GM21529 (cell line): ENCODE data around the gene TSHB.

Source experiments
- ATAC-seq: cut with Tn5 transposase; IDR thresholded peaks from one replicate; pipeline ENCODE4 v1.9.1; 2021; ENCODE audit not compliant: unreplicated experiment

The TSHB gene

DNA sequence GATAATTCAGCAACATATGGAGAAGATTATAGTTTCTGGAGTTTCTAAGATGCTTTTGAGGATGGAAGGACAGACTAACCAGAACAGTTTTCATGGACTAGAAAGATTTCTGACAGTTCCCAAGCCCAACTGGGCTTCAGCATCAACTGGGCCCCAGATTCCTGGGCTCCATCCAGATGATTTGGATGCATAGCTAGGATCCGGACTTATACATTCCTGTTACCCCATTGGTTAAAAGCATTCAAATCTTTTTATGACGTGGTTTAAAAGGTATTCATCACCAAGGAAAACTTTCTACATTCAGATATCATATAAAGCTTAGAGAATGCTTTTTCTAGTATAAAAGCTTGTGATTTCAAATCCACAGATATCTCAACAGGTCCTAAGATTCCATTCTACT, 29.7 kb downstream of the TSHB start:
- ATAC-seq = no peak

DNA sequence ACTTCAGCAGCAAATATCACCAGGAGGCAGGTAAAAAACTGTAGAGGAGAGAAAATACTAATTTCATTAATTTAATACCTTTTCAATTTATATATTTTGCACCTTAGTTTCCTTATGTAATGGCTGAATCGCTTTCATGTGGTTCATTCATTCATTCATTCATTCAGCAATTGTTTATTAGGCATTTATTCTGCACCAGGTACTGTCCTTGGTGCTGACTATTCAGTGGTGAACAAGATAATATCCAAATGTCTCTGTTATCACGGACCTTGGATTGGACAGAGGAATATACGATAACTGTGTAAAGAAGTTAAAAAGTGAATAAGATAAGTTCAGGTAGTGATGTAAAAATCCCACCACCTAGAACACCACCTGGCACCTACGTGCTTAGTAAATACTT, 30.9 kb downstream of the TSHB start:
- no peak for ATAC-seq

DNA sequence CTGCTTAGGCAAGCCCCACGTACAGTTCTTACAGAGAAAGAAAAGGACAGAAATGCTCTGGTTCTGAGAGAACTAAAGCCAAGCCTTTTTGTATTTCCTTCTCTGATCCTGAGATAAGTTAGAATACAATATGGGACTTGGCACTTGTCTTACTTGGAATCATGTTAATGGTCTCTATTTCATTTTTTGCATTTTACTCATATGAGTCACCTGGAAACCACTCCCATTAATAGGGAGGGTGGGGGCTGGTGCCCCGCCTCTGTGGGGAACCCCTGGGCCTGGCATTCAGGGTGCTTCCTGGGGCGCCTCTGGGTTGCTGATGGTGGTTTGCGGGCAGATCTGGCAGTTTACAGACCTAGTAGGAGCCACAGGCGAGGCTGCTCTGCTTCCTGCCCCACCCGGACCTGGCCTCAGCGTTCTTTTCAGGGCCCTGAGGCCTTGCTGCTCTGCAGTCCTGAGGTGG, 32.9 kb downstream of the TSHB start:
- peak; percentile 80 for ATAC-seq

DNA sequence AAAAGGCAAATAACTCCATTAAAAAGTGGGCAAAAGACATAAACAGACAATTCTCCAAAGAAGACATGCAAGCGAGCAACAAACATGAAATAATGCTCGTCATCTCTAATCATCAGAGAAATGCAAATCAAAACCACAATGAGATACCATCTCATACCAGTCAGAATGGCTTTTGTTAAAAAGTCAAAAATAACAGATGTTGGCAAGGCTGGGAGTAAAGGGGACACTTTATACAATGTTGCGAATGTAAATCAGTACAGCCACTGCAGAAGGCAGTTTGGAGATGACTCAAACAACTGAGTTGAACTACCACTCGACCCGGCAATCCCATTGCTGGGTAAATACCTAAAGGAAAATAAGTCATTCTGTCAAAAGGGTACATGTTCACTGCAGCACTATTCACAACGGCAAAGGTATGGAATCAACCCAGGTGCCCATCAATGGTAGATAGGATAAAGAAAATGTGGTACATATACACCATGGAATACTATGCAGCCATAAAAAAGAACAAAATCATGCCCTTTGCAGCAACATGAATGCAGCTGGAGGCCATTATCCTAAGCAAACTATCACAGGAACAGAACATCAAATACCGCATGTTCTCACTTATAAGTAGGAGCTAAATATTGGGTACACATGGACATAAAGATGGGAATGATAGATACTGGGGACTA, 33.7 kb downstream of the TSHB start:
- no peak for ATAC-seq

DNA sequence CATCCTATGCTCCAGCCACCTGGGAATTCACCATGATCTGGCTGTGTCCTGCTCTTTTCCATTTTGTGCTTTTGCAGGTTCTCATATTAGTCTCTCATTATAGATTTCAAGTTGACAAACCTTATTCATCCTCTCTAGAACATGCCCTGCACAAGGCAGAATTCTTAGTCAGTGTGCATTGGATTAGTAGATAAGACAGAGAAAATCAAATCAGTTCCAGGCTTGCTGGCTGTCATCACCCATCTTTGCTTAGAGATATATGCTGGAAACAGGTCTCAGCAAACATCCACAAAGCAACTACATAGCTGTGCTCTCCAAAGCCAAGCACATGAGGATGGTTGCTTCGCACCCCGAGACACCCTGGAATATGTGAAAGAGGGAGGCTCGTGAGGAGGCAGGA, 34.8 kb downstream of the TSHB start:
- no peak for ATAC-seq

DNA sequence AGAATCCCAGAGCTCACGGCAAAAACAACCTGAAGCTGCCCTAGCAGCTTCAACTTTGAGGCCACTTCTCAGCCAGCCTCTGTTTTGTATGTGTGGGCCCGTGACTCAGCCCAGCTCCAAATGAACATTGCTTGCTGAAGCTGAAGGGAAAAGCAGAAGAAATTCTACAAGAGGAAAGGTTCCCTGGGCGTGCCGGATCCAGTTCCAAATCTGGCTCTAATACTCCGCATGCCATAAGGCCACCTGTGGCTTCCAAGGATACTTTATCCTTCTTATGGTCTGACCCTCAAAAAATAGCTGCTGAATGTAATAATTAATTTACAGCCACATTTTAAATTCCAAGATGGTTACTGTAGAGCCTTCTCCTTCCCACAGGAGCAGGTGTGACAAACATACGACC, 35.4 kb downstream of the TSHB start:
- ATAC-seq = no peak

DNA sequence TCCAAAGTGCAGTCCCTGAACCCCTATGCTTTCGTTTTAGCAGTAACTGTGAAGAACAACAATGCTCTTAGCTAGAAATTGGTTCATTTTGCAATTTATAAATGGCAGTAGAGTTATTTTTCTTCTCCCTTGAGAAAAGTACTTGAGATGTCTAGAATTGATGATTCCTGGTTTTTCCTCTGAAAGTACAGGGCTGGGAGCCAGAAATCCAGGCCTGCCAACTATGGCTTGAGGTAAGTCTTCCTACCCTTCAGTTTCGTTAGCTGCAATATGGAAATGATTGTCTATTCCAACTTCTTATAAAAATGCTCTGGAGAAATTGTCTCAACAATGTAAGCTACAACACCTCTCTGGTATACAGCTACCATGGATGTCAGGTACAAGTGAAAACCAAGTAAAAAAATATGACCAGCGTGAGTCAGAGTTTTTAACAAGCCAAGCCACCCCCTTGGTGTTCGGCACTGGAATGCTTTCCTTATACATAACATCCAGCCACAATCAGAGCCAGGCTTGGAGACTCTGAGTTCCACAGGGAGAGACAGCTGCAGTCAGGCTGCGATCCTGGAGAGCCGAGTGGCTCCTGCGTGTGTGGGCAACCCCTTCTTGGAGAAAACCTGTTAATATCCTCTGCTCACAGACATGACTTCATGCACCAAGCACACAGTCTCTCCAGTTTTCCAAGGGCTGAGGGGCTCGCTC, 37.7 kb downstream of the TSHB start:
- no peak for ATAC-seq

DNA sequence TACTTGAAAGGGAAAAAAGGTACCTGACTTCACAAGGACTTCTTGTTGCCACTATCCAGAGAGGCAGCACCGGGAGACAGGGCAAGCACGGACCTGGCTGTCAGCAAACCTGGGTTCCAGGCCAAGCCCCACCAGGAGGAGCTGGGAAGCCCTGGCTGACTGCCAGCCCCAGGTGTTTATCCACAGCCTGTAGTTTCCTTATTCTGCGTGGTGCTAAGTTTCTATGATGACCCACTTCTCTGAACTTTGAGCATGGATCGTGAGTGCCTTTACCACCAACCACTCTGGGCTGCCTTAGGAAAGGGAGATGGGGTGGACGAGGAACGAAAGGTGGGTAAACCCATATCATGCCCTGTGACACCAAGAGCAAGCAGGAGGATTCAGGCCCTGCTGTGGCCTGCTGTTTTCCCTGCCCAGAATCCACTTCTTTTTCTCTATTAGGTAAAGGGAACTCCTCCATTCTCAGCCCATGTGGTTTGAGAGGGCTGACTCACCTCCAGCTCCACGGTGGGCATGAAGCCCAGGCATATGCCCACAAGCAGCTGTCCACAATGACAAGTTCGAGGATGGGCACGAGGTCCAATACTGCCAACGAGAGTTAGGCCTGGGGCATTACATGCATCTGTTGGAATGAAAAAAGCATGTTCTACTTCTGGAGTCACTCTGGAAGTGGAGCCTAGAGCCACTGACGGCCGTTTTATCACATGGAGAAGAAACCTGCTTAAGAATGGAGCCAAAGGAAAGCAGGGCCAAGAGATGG, 39.4 kb downstream of the TSHB start:
- no peak for ATAC-seq

DNA sequence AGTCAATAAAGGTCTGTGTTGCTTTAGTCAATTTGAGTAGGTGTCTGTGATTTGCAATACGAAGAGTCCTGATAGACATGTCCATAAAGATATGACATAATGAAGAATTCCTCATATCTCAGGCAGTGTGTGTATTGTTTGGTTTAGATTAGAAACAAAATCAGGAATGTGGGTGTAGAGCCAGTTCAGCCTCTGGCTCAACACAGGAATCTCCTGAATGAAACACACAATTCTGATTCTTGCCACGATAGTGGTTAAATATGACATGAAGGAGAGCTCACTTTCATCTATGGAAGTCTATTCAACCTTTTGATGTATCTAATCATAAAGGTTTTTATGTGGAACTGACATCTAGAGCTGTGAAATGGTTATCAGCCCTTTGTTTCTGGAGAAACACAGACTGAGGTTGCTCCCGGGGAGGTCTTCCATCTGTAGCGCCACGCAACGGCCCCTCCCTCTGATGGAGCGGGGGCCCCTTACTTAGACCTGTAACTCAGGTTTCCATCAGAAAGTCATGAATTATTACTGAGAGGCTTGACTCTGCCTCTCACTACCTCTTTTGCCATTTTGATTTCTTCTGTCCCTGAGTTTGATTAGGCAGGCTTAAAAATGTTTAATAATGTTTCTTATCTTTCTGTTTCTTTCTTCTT, 40.2 kb downstream of the TSHB start:
- no peak for ATAC-seq

DNA sequence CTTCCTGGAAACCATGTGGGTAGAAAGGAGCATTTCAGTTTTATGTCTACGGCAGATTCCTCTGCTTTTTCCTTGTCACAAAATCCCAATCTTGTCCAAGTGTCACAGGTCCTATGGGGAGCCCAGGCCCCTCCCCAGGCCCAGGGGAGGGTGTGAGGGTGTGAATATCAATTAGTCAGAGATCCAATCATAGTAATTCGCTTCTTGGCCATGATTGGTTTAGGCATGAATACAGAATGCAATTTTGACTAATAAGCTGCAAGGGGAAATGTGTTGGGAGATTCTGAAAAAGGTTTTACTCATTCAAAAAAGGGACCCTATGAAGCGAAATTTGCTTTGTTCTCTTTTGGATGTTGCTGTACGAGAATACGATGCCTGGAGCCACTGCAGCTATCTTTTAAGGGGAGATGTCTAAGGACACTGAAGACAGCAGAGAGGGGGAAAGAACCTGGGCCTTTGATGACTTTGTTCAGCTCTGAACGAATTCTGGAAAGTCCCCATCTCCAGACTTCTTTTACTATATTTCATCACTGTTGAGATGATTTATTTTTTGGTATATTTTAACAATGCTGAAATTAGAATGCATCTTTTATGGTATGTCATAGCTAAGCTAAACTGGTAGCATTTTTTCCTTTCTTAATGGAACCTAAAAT, 41.5 kb downstream of the TSHB start:
- no peak for ATAC-seq

DNA sequence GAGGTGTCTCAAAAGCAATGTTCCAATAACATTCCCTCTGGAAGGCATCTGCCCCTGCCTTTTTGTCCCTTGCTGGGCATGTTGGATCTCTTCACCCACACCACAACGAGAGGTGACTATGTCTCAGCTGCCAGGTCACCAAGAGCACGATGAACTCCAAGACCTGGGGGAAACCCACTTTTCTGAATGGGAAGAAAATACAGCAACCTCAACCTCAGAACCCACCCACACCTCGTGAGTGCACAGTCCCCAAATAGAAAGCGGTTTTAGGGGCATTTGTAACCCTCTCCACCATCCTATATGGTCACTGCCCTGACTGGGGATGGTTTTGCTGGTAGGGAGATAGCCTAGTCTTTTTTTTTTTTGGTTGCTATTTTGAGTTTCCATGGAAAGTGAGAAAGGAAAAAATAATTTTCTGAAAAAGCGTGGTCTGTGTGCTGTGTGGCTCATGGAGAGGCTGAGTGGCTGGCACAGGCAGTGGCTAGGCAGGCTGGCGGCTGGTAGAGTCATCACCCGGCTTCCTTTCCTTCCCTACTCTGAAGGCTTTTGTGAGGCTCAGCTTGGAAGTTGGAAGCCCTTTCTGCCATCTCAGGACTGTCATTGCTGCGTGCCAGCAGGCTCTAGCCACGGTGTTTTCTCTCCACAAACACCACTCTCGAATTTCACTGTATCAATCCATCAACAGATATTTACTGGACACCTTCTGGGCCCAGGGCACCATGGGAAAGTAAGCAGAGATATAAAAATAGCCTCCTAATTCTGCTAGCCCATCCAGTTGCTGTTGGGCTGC, 43.9 kb downstream of the TSHB start:
- no peak for ATAC-seq

DNA sequence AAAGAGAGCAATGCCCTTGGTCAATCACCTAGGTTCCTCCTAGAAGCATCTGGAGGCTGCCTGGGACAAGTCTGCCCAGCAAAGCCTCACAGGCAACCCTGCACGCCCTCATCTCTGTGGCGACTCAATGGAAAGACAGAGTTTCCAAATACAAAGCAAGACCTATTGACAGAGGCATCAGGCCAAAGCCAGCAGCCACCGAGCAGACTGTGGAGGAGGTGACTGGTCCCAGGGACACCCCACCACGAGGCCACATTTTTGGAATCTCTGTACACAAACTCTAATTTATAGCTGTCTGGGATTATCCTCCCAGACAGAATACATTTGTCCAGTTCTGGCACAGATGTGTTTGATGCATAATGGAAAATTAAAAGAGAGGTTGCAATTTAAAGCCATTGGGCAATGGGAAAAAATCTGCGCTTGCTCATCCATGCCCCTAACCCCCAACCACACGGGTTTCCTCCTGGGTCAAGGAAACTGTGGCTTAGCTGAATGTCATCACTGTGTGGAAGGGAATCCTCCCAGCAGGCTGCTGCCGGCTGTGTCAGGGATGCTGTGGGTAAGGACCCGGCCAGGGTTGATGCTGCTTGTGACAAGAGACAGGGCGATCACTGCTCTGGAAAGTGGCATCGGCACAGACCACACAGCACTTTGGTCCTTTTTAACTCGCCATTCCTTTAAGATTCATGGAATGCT, 45.4 kb downstream of the TSHB start:
- ATAC-seq = no peak

DNA sequence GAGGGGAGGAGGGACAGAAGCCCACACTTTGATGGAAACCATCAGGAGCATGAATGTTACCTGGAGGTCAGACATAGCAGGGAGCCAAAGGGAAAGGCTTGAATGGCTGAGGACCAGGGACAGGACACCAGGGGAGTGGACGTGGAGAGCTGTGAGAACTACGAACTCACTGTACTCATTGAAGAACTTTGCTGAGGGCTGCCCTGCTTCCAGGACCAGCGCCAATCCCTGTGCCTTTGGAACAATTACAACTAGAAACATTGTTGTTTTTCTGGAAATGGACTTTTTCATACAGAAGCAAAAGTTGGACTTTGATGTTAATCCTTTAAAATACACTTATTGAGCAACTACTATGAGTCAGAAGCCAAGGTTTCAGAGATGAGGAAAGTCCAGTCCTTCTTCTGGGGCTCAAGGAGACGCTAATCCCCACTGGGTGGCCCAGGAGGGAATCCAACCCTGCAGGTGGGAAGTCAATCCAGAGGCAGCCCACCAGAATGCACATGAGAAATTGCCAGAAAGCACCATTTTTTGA, 46.8 kb downstream of the TSHB start:
- ATAC-seq = no peak

DNA sequence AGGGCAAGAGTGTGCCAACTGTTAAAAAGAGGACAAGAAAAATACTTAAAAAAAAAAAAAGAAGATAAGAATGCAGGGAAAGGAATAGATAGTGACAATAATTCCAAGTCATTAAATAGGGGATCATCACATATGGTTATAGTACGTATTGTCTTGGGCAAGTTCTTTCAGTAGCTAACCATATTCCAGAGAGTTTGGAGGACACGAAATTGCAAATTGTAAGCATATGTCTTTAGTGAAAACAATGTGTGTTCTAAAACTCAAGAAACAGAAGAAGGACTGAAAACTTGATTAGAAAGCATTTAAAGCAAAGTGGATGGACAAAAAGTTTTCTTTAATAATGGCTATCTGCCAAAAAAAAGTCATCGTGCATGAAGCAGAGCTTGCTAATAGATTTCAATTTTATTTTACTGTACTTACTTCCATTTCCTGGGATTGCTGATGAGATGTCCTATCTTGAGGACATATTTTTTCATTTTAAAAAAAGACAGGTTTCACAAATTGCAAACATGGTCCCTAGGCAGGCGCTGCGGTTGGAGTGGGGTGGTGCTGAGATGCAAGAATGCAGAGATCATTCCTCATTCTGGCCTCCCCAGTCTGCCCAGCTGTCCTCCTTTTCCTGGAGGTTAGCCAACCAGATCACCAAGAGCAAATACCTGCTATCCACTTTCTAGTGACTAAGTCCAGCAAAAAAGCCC, 47.8 kb downstream of the TSHB start:
- no peak for ATAC-seq

DNA sequence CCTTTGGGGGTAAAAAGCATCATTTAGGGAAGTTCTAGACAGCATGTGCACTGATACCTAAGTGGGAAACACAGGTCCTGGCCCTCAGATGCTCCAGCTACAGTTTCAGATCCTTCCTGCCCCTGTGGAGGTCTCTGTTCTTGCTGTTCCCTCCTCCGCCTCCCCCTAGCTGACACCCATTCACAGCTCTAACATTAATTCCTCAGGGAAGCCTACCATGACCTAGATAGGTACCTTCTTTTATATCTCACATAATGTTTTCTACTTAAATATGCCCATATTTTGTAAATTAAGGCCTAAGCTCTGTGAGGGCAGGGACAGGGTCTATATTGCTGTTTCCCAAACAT, 48.3 kb downstream of the TSHB start:
- ATAC-seq = no peak

DNA sequence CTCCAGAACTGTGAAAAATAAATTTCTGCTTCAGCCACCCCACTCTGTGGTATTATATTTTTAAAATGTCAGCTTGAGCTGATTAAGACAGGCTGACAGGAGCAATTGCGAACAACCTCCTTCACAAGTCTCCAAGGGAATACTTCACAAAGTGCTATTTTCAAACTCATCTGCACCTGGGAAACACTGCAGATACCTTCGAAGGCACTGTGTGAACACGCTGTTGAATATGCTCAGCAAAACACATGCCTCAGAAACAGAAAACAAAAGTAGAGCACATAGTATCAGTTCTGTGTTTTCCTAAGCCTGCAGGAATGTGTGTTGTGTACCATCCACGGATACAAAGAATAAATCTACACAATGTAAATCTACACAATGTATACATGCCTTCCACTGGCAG, 49.1 kb downstream of the TSHB start:
- ATAC-seq = no peak

DNA sequence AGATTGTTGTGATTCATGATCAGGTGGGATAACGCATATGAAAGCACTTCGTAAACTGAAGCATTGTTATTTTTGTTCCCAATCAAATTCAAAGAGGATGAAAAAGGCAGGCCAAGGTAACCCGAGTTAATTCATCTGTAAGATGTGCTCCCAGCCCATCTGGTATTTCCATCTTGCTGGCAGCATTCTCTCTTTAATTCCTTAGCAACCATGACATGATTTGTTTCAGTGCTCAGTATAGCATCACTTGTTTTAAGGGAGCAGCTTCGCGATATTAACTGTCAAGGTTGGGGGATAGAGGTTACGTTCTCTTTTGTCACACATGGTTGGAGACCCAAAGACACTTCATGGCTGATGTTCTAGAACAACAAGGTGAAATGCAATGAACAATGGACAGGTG, 53.3 kb downstream of the TSHB start:
- ATAC-seq = no peak
